NCI-H187 treated with DMSO at 0.1 percent for 48 hours (cell line): ENCODE results near the gene NFATC1.

Experiments
- DNase-seq: peaks from one replicate; lab custom pipeline; 2025; lab: John Stamatoyannopoulos, UW

The NFATC1 gene

GRCh38 chr18:79575891-79576685 is 180.4 kb downstream of the NFATC1 start:
- DNase-seq = no peak

- no peak for DNase-seq
Measured at GRCh38 chr18:79576686-79577351, 181.1 kb downstream of the NFATC1 start.

GRCh38 chr18:79577451-79578395 is 182.0 kb downstream of the NFATC1 start:
- DNase-seq = no peak

- DNase-seq = no peak
Measured at GRCh38 chr18:79578396-79579260, 182.9 kb downstream of the NFATC1 start.
